GM23338 (cell line): ENCODE results near the gene SNAPC4. TPM values are rescaled to one million over a fixed set of nuclear protein-coding genes. Genes with fewer than 3 reads are reported as not detected.

Experiments
- ATAC-seq: fragments of 200-7000 bp; cut with Tn5 transposase; 3 replicates; pipeline ENCODE4 v1.9.1; 2020
- DNase-seq: peaks from one replicate; pipeline ENCODE4 v3.0.0-alpha.2; 2015; ENCODE audit warnings: low spot score
- H2AFZ ChIP-seq: fragments of 200-600 bp; sonication (generic); 2 replicates; pipeline ENCODE4 v1.8.0; 2016; ENCODE audit warnings: antibody characterized with exemption, mild to moderate bottlenecking, moderate library complexity
- H3F3A ChIP-seq: fragments of 200-600 bp; sonication (generic); replicated peaks from 2 replicates; pipeline ENCODE4 v1.8.0; 2017; ENCODE audit warnings: antibody characterized with exemption, mixed run types, low read depth
- H3K27ac ChIP-seq: fragments of 200-600 bp; sonication (generic); 2 replicates; pipeline ENCODE4 v1.6.1; 2016; ENCODE audit warnings: low read depth
- H3K27me3 ChIP-seq: fragments of 200-600 bp; sonication (generic); 2 replicates; pipeline ENCODE4 v1.8.0; 2016; ENCODE audit warnings: mild to moderate bottlenecking, mixed run types, moderate library complexity; ENCODE audit not compliant: insufficient read depth
- H3K36me3 ChIP-seq: fragments of 200-600 bp; sonication (generic); 2 replicates; pipeline ENCODE4 v1.8.0; 2016; ENCODE audit warnings: mild to moderate bottlenecking; ENCODE audit not compliant: insufficient read depth
- H3K4me1 ChIP-seq: fragments of 200-600 bp; sonication (generic); 2 replicates; pipeline ENCODE4 v1.8.0; 2016; ENCODE audit warnings: mild to moderate bottlenecking, moderate library complexity; ENCODE audit not compliant: insufficient read depth
- H3K4me2 ChIP-seq: fragments of 200-600 bp; sonication (generic); 2 replicates; pipeline ENCODE4 v1.7.1; 2017; ENCODE audit warnings: mixed run types
- H3K4me3 ChIP-seq: fragments of 200-600 bp; sonication (generic); 2 replicates; pipeline ENCODE4 v1.6.1; 2016; ENCODE audit warnings: mixed run types
- H3K79me2 ChIP-seq: fragments of 200-600 bp; sonication (generic); replicated peaks from 2 replicates; pipeline ENCODE4 v1.8.0; 2017; ENCODE audit warnings: mild to moderate bottlenecking; ENCODE audit not compliant: insufficient read depth
- H3K9me2 ChIP-seq: fragments of 200-600 bp; sonication (generic); 2 replicates; pipeline ENCODE4 v1.8.0; 2017; ENCODE audit not compliant: insufficient read depth
- H4K20me1 ChIP-seq: fragments of 200-600 bp; sonication (generic); replicated peaks from 2 replicates; pipeline ENCODE4 v1.8.0; 2017; ENCODE audit warnings: mild to moderate bottlenecking; ENCODE audit not compliant: insufficient read depth
- H3K27ac Mint-ChIP-seq: 2 replicates; pipeline ENCODE4 v1.8.0; 2020; ENCODE audit warnings: inconsistent platforms, mild to moderate bottlenecking, moderate library complexity, mixed read lengths
- H3K27me3 Mint-ChIP-seq: 3 replicates; pipeline ENCODE4 v1.8.0; 2022; ENCODE audit warnings: low read depth, mild to moderate bottlenecking, moderate library complexity, mixed read lengths, inconsistent platforms; ENCODE audit not compliant: insufficient read depth, poor library complexity
- H3K36me3 Mint-ChIP-seq: 3 replicates; pipeline ENCODE4 v1.8.0; 2021; ENCODE audit warnings: low read depth, mild to moderate bottlenecking, inconsistent platforms, moderate library complexity, mixed read lengths
- H3K4me1 Mint-ChIP-seq: 3 replicates; pipeline ENCODE4 v1.8.0; 2020; ENCODE audit warnings: mild to moderate bottlenecking, inconsistent platforms, mixed read lengths
- H3K4me3 Mint-ChIP-seq: 3 replicates; pipeline ENCODE4 v1.8.0; 2021; ENCODE audit warnings: moderate library complexity, mild to moderate bottlenecking, inconsistent platforms, mixed read lengths
- H3K9me3 Mint-ChIP-seq: 3 replicates; pipeline ENCODE4 v1.8.0; 2020; ENCODE audit warnings: moderate library complexity, mild to moderate bottlenecking, inconsistent platforms, mixed read lengths
- CREB1 ChIP-seq: fragments of 250-450 bp; sonication (Bioruptor Pico); IDR thresholded peaks from 2 replicates; pipeline ENCODE4 v1.5.0; 2020; ENCODE audit warnings: low read depth, mild to moderate bottlenecking, moderate library complexity
- EZH2 ChIP-seq: fragments of 200-600 bp; sonication (generic); IDR thresholded peaks from one replicate; pipeline ENCODE4 v1.8.0; 2017; ENCODE audit warnings: antibody characterized with exemption, mild to moderate bottlenecking, low read depth; ENCODE audit not compliant: unreplicated experiment
- EZH2phosphoT487 ChIP-seq: fragments of 200-600 bp; sonication (generic); IDR thresholded peaks from one replicate; pipeline ENCODE4 v1.8.1; 2018; ENCODE audit warnings: antibody characterized with exemption; ENCODE audit not compliant: unreplicated experiment
- JUNB ChIP-seq: IDR thresholded peaks from one replicate; pipeline ENCODE4 v1.6.1; 2016; ENCODE audit warnings: antibody characterized with exemption; ENCODE audit not compliant: unreplicated experiment
- NANOG ChIP-seq: IDR thresholded peaks from 2 replicates; pipeline ENCODE4 v1.6.1; 2016; ENCODE audit warnings: antibody characterized with exemption, borderline replicate concordance
- POLR2AphosphoS5 ChIP-seq: IDR thresholded peaks from 2 replicates; pipeline ENCODE4 v1.6.1; 2016; ENCODE audit warnings: antibody characterized with exemption, low read depth
- STAT1 ChIP-seq: IDR thresholded peaks from one replicate; pipeline ENCODE4 v1.6.1; 2016; ENCODE audit warnings: antibody characterized with exemption; ENCODE audit not compliant: unreplicated experiment
- ZNF114 ChIP-seq: fragments of 250-450 bp; sonication (Bioruptor Pico); IDR thresholded peaks from 2 replicates; pipeline ENCODE4 v1.5.0; 2020; ENCODE audit warnings: mild to moderate bottlenecking, moderate library complexity
- ZNF331 ChIP-seq: fragments of 250-450 bp; sonication (Bioruptor Pico); IDR thresholded peaks from 2 replicates; pipeline ENCODE4 v1.5.0; 2020; ENCODE audit warnings: low read depth, mild to moderate bottlenecking, moderate library complexity
- ZNF462 ChIP-seq: fragments of 250-450 bp; sonication (Bioruptor Pico); IDR thresholded peaks from 2 replicates; pipeline ENCODE4 v1.5.0; 2020; ENCODE audit warnings: mild to moderate bottlenecking, moderate library complexity
- polyA plus RNA-seq: library from polyadenylated mRNA; unstranded; fragments of >200 nt; fragmentation: Nextera tagmentation; extraction: Ambion mirVana; gene quantifications from 2 replicates; pipeline ENCODE4 v1.2.1, GENCODE V29; 2016
- total RNA-seq: library from RNA; depleted of rRNA; stranded (reverse); fragments of >200 nt; shearing (Covaris generic); gene quantifications from 2 replicates; pipeline ENCODE4 v1.2.3, GENCODE V29; 2014
- TF ChIP-seq, protein P1 (sequence below): IDR thresholded peaks from 2 replicates; pipeline ENCODE4 v1.6.1; 2016; ENCODE audit warnings: antibody characterized with exemption
- TF ChIP-seq, protein P2 (sequence below), 2 experiments: fragments of 200-600 bp in 1 of 2; sonication (generic) in 1 of 2; conservative IDR thresholded peaks; 2 replicates each; pipeline versions ENCODE4 v1.5.1 to v1.6.1; 2016 to 2017; ENCODE audit warnings: antibody characterized with exemption in 2 of 2, low read depth in 2 of 2, mild to moderate bottlenecking in 2 of 2, moderate library complexity in 1 of 2

The SNAPC4 gene
- total and polyA plus RNA-seq, 2 experiments from 2014 or later, result 8.8 to 22.7 TPM

- H3K9me3 Mint-ChIP-seq, result no peaks in the 10 kb centered on the region
- no peak overlapping the region for H3K4me3 Mint-ChIP-seq
- H3K4me1 Mint-ChIP-seq, result peaks cover 9% of the 10 kb centered on the region
- peaks cover 12% of the 10 kb centered on the region for H3K27me3 Mint-ChIP-seq
- H3K4me2 ChIP-seq, result no peak overlapping the region
- peaks cover 17% of the 10 kb centered on the region for H3K36me3 ChIP-seq
- H3K27ac Mint-ChIP-seq, result no peak overlapping the region; the same call in 1 of the 2 replicates
- H3K4me3 ChIP-seq, result no peak overlapping the region
- H3K79me2 ChIP-seq, result peaks cover 32% of the 10 kb centered on the region
- H3K27ac ChIP-seq, result no peak overlapping the region
- TF ChIP-seq, protein P1, sequence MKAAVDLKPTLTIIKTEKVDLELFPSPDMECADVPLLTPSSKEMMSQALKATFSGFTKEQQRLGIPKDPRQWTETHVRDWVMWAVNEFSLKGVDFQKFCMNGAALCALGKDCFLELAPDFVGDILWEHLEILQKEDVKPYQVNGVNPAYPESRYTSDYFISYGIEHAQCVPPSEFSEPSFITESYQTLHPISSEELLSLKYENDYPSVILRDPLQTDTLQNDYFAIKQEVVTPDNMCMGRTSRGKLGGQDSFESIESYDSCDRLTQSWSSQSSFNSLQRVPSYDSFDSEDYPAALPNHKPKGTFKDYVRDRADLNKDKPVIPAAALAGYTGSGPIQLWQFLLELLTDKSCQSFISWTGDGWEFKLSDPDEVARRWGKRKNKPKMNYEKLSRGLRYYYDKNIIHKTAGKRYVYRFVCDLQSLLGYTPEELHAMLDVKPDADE, result no peak
- TF ChIP-seq JUNB, result no peak
- TF ChIP-seq NANOG, result no peak
- no peak for TF ChIP-seq POLR2AphosphoS5
- TF ChIP-seq STAT1, result no peak
- no peak for TF ChIP-seq ZNF331
- no peak for TF ChIP-seq ZNF462 (CRISPR knock-in tag)
- TF ChIP-seq EZH2phosphoT487, result no peak
- TF ChIP-seq, protein P2, sequence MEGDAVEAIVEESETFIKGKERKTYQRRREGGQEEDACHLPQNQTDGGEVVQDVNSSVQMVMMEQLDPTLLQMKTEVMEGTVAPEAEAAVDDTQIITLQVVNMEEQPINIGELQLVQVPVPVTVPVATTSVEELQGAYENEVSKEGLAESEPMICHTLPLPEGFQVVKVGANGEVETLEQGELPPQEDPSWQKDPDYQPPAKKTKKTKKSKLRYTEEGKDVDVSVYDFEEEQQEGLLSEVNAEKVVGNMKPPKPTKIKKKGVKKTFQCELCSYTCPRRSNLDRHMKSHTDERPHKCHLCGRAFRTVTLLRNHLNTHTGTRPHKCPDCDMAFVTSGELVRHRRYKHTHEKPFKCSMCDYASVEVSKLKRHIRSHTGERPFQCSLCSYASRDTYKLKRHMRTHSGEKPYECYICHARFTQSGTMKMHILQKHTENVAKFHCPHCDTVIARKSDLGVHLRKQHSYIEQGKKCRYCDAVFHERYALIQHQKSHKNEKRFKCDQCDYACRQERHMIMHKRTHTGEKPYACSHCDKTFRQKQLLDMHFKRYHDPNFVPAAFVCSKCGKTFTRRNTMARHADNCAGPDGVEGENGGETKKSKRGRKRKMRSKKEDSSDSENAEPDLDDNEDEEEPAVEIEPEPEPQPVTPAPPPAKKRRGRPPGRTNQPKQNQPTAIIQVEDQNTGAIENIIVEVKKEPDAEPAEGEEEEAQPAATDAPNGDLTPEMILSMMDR (conservative IDR thresholded peaks at IDR 0.05; ENCODE audit: low read depth in 2 of 2), result no peak
- TF ChIP-seq ZNF114 (CRISPR knock-in tag), result no peak
- TF ChIP-seq CREB1, result no peak
- no peak for TF ChIP-seq EZH2
- no peak for DNase-seq
- no peaks in the 10 kb centered on the region for H3K9me2 ChIP-seq
- no peak overlapping the region for H2AFZ ChIP-seq
- peaks cover 4% of the 10 kb centered on the region; the same call in 1 of the 2 replicates for H3F3A ChIP-seq
- no peak for ATAC-seq
- H3K36me3 Mint-ChIP-seq, result peaks cover 66% of the 10 kb centered on the region
- H3K27me3 ChIP-seq, result no peaks in the 10 kb centered on the region
- H3K4me1 ChIP-seq, result peaks cover 3% of the 10 kb centered on the region; the same call in 1 of the 2 replicates
- H4K20me1 ChIP-seq, result peaks cover 12% of the 10 kb centered on the region
These were observed 5.0 kb downstream of the SNAPC4 start for GRCh38 chr9:136395020-136395340.
